Kidney (tissue), 14 donors: ENCODE data around the gene OR10A6. TPM values are rescaled to one million over a fixed set of nuclear protein-coding genes. Genes with fewer than 3 reads are reported as not detected.

Experiments
- DNase-seq, 5 donors: peaks; one replicate each; pipeline ENCODE4 v3.0.0-alpha.2; 2013 to 2020
- FAIRE-seq: peaks from 2 replicates; lab custom pipeline; 2012; peaks lifted over from hg19 to GRCh38; lab: Jason Lieb, UNC
- H3K27ac ChIP-seq, 2 donors: one replicate each; pipeline ENCODE4 v1.7.0; 2013; ENCODE audit warnings: low read depth in 2 of 2, low read length in 2 of 2, inconsistent platforms in 1 of 2
- H3K27me3 ChIP-seq: one replicate; pipeline ENCODE4 v1.7.1; 2013; ENCODE audit warnings: low read length, inconsistent platforms; ENCODE audit not compliant: control insufficient read depth, insufficient read depth
- H3K36me3 ChIP-seq, 3 donors: one replicate each; pipeline versions ENCODE4 v1.7.0 to v1.7.1; 2013; ENCODE audit warnings: low read length in 3 of 3, control low read depth in 1 of 3, inconsistent platforms in 1 of 3; ENCODE audit not compliant: insufficient read depth in 3 of 3, control insufficient read depth in 2 of 3
- H3K4me1 ChIP-seq, 3 donors: one replicate each; pipeline versions ENCODE4 v1.7.0 to v1.7.1; 2013; ENCODE audit warnings: low read length in 3 of 3, inconsistent platforms in 1 of 3, low read depth in 1 of 3; ENCODE audit not compliant: control insufficient read depth in 2 of 3, insufficient read depth in 2 of 3
- H3K4me3 ChIP-seq, 3 donors: one replicate each; pipeline versions ENCODE4 v1.7.0 to v1.8.1; 2013; ENCODE audit warnings: low read length in 3 of 3, control low read depth in 1 of 3, inconsistent platforms in 1 of 3
- H3K9ac ChIP-seq, 3 donors: one replicate each; pipeline versions ENCODE4 v1.7.0 to v1.7.1; 2013; ENCODE audit warnings: low read length in 3 of 3, control low read depth in 1 of 3, inconsistent platforms in 1 of 3
- H3K9me3 ChIP-seq, 3 donors: one replicate each; pipeline versions ENCODE4 v1.7.0 to v1.7.1; 2013; ENCODE audit warnings: low read length in 3 of 3, control low read depth in 1 of 3, inconsistent platforms in 1 of 3; ENCODE audit not compliant: control insufficient read depth in 2 of 3, insufficient read depth in 1 of 3
- intact Hi-C: fragments of 100-400 bp; cut with DNase I; formaldehyde crosslinking; loops from one replicate; pipeline ENCODE4 v1.11.1; 2022
- polyA plus RNA-seq: library from polyadenylated mRNA; stranded (reverse); fragments of 350-450 nt; fragmentation: Illumina TruSeq; extraction: RNeasy Lipid Tissue Mini Kit (QIAGEN cat#74804); gene quantifications from one replicate; pipeline ENCODE4 v1.2.3, GENCODE V29; 2014; ENCODE audit warnings: low read depth, low replicate concordance; ENCODE audit not compliant: insufficient read depth
- total RNA-seq: library from RNA; stranded (reverse); fragmentation: NEBNext Ultra II Directional; extraction: Animal tissue kit (Norgen Biotek cat#: 25700); gene quantifications from one replicate; pipeline ENCODE4 v1.2.1, GENCODE V29; 2021
- TF ChIP-seq, protein P1 (sequence below): IDR thresholded peaks from 3 replicates; pipeline ENCODE4 v1.5.1; 2012; ENCODE audit warnings: mild to moderate bottlenecking, moderate library complexity, borderline replicate concordance; ENCODE audit not compliant: insufficient read depth; ENCODE audit errors: extremely low read depth
- donor health status: control.
- donor health status: control.
- donor health status: control.
- donor health status: control.
- donor health status: control.
- donor health status: DM: yes; HTN: yes; CAD: no.
- donor health status: Normal renal cell carcinoma (clear cell type).

Gene OR10A6
- total and polyA plus RNA-seq, 2 donors from 2014 or later: not detected

DNA sequence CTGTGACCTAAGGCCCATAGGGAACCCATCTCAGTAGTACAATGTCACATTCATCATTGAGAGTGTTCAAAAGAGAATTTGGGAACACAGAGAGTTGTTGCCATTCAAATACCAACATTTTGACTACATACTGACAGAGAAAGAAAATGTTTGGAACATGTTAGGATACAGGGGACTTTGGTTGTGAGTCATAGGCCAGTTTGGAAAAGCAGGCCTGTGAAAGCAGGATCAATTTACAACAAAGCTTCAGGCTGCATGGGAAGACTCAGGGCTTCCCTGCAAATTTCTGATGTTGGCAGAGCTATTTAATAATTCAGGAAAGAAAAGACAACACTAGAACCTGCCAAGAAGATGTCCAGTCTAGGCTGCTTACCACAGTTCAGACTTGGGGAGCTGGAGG, 33.8 kb upstream of the OR10A6 start:
- Histone ChIP-seq H3K4me1 (no peaks in the 10 kb centered on the region), H3K4me3 (no peak overlapping the region), H3K9me3 (peaks cover 0 to 3% (median 0%) of the 10 kb centered on the region in 3 donors), H3K9ac (no peak overlapping the region), H3K27ac (no peak overlapping the region), H3K36me3 (no peaks in the 10 kb centered on the region), H3K27me3 (no peaks in the 10 kb centered on the region)
- intact Hi-C loops: no loop called here
- DNase-seq (no peak), FAIRE-seq (no peak)
- TF ChIP-seq, protein P1, sequence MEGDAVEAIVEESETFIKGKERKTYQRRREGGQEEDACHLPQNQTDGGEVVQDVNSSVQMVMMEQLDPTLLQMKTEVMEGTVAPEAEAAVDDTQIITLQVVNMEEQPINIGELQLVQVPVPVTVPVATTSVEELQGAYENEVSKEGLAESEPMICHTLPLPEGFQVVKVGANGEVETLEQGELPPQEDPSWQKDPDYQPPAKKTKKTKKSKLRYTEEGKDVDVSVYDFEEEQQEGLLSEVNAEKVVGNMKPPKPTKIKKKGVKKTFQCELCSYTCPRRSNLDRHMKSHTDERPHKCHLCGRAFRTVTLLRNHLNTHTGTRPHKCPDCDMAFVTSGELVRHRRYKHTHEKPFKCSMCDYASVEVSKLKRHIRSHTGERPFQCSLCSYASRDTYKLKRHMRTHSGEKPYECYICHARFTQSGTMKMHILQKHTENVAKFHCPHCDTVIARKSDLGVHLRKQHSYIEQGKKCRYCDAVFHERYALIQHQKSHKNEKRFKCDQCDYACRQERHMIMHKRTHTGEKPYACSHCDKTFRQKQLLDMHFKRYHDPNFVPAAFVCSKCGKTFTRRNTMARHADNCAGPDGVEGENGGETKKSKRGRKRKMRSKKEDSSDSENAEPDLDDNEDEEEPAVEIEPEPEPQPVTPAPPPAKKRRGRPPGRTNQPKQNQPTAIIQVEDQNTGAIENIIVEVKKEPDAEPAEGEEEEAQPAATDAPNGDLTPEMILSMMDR: no peak

DNA sequence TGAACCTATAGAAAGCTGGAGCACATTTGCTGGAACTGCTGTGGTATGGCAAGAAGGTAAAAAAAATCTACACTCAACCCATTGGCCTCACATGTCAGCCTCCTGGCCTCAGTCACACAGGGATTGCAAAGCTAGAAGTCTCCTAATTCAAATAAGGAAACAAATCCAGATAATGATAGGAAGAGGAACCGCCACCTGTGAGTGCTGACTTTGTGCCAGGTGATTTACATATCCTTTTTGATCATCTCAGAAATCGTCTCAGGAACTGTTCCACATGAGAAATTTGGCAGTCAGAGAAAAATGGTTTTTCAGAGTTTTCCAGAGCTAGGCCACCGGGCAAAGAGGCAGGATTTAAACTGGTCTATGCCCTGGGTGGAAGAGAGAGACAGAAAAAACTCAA, 33.2 kb upstream of the OR10A6 start:
- no peak overlapping the region for H3K27ac ChIP-seq
- peaks cover 0 to 3% (median 0%) of the 10 kb centered on the region in 3 donors for H3K9me3 ChIP-seq
- H3K4me3 ChIP-seq: no peak overlapping the region
- intact Hi-C loops: no loop called here
- FAIRE-seq: no peak
- H3K9ac ChIP-seq: no peak overlapping the region
- no peak for DNase-seq
- H3K36me3 ChIP-seq: no peaks in the 10 kb centered on the region
- no peaks in the 10 kb centered on the region for H3K27me3 ChIP-seq
- no peaks in the 10 kb centered on the region for H3K4me1 ChIP-seq
- TF ChIP-seq, protein P1: no peak

DNA sequence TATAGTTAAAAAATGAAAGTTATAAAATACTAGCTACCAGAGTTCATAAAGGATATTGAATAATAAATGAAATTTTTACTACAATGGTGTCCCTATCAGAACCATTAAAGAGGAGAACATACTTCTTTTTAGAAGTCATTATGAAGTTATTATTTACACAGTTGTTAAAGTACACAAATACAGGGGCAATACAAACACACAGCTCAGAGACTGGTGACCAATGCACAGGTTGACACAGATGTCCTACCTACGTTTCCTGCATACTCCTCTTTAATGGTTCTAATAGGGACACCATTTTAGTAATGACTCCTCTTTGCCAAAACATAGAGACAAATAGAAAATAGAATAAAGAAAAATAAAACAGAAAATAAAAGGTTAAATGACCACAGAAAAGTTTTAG, 24.1 kb upstream of the OR10A6 start:
- no peaks in the 10 kb centered on the region for H3K36me3 ChIP-seq
- no peaks in the 10 kb centered on the region for H3K9me3 ChIP-seq
- H3K4me1 ChIP-seq: no peaks in the 10 kb centered on the region
- TF ChIP-seq, protein P1: no peak
- no peaks in the 10 kb centered on the region for H3K27me3 ChIP-seq
- intact Hi-C loops: no loop called here
- no peak overlapping the region for H3K27ac ChIP-seq
- DNase-seq: no peak
- no peak overlapping the region for H3K4me3 ChIP-seq
- FAIRE-seq: no peak
- no peak overlapping the region for H3K9ac ChIP-seq

DNA sequence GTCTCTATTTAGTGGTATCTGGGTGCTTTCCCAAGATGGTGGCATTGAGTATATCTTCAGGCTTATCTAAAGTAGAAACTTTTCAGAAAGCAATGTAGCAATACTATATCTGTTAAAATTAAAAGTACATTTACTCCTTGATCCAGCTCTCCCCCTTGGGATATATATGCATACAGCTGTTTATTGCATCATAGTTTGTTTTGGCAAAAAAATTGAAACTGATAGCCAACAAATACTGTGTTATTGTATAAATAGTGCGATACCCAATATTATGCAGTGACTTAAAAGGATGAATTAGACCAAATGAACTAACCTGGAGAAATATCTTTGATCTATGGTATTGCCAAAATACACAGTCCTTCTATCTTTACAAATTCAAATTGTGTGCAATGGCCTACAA, 18.9 kb upstream of the OR10A6 start:
- no peaks in the 10 kb centered on the region for H3K4me1 ChIP-seq
- TF ChIP-seq, protein P1: no peak
- DNase-seq: no peak
- no peak for FAIRE-seq
- no peaks in the 10 kb centered on the region for H3K27me3 ChIP-seq
- no peak overlapping the region for H3K4me3 ChIP-seq
- no peaks in the 10 kb centered on the region for H3K9me3 ChIP-seq
- no peaks in the 10 kb centered on the region for H3K36me3 ChIP-seq
- intact Hi-C loops: no loop called here
- no peak overlapping the region for H3K9ac ChIP-seq
- H3K27ac ChIP-seq: no peak overlapping the region
